Lung microvascular endothelial cell (primary cell): ENCODE data around the gene RNF175. TPM values are rescaled to one million over a fixed set of nuclear protein-coding genes. Genes with fewer than 3 reads are reported as not detected.

Source experiments
- DNase-seq, 2 donors: peaks; one replicate each; pipeline versions ENCODE4 v3.0.0 to v3.0.0-alpha.2; 2010; ENCODE audit warnings: low read depth in 2 of 2
- total RNA-seq: library from RNA; depleted of rRNA; stranded (reverse); fragments of >200 nt; gene quantifications from 2 replicates; pipeline ENCODE4 v1.2.1, GENCODE V29; 2014

The RNF175 gene
- total RNA-seq, 1 donor from 2014 or later, result 0.20 TPM

DNA sequence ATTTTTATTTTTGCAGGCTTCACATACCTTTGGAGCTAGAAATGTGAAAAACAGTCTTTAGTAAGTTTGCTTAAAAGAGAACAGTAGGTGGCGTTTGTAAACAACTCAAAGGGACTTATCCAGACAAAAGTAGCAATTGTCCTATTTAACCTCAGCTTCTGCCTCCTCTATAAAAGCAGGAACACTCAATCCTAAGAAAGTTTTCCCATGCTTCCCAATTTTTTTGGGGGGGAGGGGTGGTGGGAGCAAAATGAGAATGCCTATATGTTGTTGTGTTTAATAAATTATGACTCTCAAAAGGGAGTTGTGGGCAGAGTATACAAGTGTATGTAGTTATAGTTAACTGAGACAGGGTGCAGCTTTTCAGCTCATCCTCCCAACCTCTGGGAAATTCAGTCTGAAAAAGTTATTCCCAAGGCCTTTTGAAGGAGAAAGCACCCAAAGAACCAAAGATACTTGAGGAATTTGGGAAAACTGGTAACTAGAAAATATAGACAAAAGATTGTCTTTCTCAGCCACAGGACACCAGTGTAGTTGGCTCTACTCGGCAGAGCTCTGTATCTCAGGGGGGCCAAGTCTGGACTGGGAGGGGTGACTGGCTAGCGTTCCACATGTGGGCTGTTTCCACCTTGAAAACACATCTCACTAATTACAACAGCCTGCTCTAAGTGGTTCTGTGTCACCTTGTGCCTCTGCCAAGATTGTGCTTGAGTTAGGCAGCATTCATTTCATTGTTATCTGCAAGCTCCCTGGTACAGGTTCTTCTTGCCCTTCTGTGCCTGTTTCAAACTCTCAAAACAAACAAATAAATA lies 26.3 kb upstream of the RNF175 start:
- DNase-seq, result peak; percentile 23 to 27

DNA sequence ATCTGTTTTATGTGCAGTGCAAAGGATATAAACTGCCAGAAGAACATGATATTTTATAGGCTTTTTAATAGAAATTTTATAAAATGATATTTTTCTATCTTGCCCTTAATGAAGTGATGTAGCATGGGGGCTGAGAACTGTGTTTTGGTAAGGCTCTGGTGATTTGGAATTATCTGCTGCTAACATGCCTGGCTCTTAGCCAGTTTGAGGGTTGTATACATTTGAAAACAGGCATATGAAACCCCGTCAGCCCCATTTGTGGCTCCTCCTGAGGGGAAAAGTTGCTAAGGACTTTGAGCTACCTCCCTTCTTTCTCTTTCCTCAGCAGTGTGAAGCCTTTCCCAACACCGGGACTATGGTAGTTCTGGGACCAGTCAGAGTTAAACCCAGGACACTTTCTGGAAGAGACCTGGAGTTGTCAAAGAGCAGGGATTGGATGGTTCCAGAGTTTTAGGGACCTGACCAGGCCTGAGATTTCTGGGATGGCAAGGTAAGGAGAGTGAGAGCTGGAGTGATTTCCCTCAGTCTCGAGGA lies 24.4 kb upstream of the RNF175 start:
- DNase-seq, result no peak

DNA sequence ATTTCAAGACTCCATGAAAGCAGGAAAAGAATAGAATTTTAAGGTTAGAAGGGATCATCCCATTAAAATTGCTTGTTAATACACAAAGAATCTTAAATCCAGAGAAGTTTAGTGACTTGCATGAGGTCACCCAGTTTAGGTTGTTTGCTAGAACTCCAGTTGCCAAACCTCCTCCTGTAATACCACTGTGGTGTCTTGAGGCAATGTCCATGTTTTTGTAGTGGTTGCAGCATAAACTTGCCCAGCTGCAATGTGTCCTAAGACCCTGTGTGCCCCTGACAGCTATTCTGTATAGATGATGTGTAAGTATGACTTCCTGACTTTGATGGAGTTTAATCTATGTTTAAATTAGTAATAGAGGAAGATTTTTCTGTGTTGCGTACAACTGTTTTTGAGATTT lies 22.8 kb upstream of the RNF175 start:
- no peak for DNase-seq

DNA sequence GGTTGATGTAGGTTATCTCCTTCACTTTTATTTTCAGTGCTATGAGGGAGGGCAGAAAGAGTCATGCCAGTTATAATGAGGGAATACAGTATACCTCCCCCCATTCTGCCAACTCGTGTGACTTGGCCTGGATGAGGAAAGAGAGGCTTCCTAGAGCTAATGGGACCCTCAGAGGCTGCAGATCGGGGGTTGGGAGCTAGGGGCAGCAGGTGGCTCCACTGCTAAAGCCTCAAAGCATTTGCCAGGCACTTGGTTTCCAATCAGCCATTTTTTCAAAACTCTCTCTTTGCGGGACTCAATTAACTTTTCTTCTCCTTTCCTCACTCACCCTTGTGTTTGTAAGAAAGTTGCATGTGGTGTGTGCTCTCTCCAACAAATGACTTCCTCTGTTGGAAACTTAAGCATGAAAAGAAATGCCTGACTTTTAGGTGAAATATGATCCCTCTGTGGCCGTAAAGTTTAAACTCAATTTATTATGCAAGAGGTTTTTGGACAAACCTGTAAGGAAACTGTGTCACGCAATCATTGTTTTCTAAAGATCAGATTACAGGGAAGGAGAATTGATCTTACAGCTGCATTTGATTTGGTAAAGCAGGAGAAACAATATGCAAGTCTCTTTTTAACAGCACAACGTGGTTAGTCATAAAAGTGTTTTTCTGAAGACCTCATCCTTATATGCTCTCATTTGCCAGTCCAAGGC lies 22.0 kb upstream of the RNF175 start:
- DNase-seq, result no peak

DNA sequence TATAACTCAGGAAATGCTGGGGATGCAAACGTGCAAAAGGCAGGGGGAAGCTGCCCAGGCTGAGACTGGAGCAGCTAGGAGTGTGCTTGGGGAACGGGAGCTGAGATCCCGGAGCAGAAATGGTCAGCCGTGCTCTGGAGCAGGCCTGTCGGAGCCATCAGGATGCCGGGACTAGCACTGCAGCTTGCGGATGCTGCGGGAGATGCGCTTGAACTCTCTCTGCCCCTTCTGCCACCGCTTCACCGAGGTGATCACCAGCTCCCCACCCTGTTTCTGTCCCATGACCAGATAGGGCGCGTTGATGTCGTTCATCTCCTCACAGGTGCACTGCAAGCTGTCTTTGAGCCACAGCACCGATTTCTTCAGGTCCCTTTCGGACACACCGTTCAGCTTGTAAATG lies 21.5 kb upstream of the RNF175 start:
- no peak for DNase-seq

DNA sequence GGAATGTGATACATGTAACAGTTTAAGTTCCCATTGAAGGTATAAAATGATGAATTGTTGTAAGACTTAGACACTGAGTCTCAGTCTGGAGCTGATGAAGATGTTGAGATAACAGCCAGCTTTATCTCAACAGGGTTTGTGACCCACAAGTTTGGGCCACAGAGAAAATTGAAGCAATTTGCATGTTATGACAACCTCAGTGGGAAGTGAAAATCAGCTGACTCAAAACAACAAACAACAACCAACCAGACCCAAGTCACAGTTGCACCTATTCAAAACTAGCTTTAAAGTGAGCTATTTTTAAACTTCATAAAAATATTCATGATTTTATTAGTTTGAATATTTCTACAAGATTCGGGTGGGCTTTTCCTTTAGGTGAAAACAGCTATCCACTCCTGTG lies 21.1 kb upstream of the RNF175 start:
- DNase-seq, result no peak

DNA sequence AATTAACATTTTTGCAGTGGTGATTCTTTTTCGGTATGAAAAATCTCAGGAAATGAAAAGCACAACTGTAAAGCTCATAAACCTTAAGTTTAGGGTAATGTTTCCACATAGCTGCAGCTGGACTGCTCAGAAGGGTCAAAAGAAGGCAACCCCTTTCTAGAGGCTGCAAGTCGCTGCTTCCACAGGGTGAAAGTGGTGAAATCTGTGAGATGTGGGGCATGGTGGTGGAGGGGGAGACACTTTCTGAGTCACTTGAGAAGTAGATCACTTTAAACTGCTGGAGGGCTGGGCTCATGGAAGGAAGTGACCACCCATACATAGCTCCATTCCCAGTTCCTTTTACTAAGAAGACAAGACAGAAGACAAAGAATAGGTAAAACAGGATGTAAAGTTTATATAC lies 20.4 kb upstream of the RNF175 start:
- DNase-seq, result no peak

DNA sequence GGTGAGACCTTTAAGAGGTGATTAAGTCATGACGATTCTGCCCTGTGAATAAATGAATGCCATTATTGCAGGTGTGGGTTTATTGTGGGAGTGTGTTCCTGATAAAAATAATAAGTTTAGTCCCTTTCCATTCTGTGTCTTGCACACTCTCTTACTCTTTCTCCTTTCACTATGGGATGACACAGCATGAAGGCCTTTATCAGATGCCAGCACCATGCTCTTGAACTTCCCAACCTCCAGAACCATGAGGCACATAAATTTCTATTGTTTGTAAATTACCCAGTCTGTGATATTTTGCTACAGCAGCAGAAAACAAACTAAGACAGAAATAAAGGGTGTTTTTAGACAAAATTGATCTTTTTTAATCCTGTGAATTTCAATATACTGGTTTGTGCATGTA lies 18.6 kb upstream of the RNF175 start:
- no peak for DNase-seq

DNA sequence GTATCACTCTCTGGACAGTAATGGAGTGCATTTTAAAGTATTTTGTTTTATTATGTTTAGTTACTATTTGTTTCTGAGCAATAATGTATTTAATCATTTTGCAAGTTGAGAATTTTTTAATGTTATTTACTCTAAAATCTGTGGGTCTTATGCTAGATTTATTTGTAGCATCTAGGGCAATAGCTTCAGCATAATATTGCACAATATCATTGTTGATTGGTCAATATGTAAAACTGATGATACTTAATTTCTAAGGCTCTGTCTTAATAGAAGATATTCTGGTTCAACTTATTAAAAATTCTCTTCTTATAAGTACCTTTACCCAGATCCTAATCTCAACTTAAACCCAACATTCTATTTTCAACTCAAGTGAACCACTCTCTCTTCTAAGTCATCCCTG lies 17.6 kb upstream of the RNF175 start:
- DNase-seq, result no peak

DNA sequence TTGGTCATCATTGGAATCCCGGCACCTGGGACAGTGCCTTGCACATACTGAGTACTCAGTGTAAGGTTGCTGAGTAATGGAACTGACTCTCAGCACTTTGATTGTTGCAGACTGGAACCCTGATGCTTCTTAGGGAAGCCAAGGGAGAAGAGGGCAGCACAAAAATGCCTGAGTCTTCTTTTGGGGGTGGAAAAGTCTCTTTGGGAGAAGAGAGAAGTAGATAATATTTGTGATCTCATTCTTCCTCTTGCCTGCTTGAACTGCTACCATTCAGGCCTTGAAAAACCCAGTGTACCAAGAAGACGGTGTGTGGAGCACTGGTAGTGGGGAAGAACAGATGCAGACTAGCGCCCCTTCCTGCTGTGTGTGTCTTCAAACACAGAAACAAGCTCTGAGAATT lies 16.8 kb upstream of the RNF175 start:
- DNase-seq, result no peak

DNA sequence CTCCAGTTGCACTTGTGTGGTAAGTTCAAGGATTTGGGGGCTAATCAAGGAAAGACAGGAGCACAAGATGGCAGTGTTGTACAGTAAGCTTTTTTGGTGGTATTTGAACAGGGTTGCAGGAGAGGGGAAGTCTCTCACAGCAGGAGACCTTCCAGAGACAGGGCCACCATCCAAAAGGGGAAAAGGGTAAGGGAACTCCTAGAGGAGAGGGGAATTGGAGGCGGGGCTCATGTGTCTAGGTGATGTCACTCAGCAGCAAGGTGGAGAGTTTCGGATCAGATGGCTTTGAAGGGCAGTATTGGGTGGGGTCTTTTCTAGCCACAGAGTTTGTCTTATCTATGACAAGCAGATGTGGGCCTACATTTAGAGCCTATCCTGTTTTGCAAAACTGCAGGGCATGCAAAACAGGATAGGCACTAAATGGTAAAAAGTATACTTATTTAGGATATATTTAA lies 13.4 kb upstream of the RNF175 start:
- no peak for DNase-seq

DNA sequence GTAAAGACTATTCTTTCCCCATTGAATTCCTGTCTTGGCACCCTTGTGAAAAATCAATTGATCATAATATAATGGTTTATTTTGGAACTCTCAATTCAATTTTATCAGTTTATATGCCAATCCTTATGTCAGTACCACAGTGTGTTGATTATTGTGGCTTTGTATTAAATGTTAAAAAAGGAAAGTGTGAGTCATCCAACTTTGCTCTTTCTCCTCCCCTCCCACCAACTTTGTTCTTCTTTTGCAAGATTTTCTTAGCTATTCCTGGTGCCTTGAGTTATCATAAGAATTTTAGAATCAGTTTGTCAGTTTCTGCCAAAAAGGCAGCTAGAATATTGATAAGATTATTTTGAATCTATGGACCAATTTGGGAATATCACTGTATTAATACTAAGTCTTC lies 11.2 kb upstream of the RNF175 start:
- no peak for DNase-seq

DNA sequence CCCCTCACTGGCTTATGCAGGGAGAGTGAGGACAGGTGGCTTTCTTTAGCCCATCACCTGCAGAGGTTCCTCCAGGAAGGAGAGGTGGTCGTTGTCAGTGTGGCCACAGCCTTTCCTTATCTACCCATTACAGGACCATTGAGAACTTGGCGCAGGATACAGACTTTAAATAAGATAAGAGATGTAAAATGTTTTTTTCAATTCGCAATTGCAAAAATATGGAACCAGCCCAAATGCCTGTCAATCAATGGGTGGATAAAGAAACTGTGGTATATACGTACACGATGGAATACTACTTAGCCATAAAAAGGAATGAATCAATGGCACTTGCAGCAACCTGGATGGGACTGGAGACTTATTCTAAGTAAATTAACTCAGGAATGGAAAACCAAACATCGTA lies 6.9 kb upstream of the RNF175 start:
- DNase-seq, result no peak

DNA sequence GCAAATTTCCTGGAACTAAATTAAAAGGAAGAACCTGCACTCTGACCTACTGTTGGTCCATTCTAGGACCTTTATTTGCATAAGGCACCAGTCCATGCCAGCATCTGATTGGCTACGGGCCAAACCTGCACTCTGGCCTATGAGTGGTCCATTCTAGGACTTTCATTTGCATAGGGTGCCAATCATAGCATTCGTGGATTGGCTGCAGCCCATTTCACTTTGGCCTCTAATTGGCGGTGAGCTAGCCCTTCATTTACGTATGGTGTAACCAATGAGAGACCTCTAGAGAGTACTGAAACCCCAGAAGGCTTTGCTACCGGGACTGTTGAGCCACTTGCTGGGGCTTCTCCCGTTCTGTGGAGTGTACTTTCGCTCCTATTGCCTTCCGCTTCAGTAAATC lies 6.1 kb upstream of the RNF175 start:
- no peak for DNase-seq

DNA sequence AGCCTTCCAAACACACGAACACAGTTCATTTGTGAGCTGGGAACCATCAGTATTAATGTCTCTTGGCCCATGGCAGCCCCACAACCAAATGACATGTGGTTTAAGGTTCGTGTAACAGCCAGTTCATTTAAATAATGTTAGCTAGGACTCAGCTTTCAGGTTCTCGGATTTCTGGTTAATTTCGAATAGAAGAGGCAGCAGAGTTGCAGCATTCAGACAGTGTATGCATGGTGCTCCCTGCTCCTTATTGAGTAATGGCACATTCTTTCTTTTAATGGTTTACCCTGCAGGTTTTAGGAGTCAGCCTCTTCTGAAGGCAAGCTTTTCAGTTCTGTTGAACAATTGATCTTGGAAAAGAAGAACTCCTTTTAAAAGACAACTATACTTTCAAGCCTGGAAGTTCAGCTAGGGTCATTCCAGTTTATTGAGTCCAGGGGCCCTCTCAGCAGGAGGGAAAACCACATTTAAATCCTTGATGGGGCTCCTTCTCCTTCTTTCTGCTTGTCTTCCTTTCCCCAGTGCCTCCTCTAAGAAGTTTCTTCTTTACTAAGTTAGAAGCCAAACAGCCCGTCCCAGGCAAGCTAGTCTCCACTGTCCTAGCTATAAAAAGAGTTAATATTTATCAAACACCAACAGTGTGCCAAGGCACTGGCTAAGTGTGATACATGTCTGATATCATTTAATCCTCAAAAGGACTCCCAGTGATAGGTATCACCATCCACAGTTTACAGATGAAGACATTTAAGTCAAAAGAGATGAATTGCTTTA lies 5.0 kb upstream of the RNF175 start:
- DNase-seq, result no peak

DNA sequence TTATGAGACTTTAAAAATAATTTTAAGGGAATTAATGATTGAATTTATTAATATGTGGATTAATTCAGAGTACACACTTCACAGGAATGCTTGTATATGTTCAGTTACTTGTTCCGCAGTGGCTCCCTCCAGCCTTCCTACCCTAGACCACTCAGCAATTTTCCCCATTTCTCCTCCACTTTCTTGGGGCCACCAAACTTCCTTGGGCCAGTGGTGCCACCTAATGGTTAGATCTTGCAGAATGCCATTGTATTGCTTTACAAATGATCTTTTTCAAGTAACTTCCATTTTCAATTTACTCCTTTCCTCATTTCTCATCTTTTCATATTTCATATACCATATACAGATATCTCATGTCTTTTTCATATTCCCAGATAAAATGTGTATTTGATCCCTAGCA lies 3.6 kb upstream of the RNF175 start:
- DNase-seq, result no peak

DNA sequence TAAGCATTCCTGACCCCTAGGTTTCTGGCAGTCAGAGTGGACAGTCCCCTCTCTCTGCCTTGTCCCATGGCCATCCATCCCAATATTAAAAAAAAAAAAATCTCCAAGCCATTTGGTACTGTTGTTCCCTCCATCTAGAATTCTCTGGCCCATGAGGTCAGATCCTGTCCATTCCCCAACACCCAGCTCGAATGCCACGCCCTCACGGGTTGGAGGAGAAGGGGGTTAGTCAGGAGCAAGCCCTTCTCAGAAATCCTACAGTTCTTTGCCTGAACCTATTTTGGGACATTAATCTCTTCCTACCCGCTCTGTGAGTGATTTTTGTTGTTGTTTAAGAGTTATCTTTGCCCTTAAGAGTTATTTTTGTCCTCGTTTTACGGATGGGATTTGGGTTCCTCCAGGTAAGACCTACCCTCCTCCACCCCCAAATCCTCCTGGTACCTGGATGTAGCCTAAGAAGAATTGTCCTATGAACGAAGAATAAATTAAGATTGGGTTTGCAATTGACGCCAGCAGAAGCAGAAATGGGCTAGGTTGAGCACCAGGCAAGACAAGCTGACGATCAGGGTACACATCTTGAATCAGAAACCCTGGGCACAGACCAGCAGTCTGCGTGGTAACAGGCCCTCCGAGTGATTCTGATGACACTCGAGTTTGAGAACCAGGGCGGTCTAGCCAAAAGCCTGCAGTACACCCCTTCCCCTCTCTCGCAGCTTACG lies 977 bp downstream of the RNF175 start:
- DNase-seq, result no peak

DNA sequence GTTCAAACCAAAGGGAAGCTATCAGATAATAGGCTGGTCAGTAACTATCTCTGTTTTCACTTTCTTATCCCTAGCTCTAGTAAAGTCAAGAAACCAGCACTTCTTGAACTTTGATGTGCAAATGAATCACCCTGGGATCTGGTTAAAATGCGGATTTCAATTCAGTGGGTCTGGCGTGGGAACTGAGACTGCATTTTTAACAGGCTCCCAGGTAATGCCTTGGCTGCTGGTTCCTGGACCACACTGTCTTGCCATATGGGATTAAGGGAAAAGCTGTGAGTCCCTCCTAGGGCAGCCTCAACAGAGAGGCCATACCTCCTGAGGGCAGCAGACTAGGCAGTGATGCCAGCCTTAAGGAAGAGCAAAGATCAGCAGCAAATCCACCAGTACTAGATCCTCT lies 1.7 kb downstream of the RNF175 start:
- no peak for DNase-seq

DNA sequence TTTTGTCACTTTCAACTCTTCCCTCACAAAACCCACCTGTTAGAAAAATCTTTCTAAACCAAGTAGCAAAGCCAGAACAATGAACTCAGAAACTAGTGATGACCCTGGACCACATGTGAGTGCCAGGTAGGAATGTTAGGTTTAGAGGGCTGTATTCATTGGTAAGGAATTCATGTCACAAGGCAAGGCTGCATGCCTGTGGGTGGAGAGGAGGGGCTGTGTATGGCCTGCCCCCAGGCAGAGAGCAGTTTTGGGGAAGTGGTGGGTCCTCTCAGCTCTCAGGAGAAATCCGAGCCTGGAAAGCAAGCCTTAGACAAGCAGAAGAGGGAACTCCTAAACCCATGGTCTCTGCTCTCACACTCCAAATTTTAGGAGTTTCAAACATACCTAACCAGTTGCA lies 2.4 kb downstream of the RNF175 start:
- no peak for DNase-seq

DNA sequence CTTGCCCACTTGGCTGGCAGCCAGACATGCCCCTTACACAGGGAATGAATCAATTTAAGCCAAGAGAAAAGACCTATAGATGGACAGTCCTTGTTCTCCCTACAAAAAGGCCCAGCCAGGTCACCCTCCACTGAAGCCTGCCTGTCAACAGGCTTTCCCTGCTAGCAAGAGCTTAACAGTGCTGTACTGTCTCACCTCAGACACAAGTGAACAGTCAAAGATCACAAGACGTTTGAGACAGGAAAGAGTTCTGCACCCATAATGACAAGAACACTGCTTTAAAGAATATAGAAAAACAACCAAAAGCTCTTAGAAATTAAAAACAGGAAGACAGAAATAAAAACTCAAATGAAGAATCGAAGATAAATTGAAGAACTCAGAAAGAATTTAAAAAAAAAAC lies 4.6 kb downstream of the RNF175 start:
- no peak for DNase-seq

DNA sequence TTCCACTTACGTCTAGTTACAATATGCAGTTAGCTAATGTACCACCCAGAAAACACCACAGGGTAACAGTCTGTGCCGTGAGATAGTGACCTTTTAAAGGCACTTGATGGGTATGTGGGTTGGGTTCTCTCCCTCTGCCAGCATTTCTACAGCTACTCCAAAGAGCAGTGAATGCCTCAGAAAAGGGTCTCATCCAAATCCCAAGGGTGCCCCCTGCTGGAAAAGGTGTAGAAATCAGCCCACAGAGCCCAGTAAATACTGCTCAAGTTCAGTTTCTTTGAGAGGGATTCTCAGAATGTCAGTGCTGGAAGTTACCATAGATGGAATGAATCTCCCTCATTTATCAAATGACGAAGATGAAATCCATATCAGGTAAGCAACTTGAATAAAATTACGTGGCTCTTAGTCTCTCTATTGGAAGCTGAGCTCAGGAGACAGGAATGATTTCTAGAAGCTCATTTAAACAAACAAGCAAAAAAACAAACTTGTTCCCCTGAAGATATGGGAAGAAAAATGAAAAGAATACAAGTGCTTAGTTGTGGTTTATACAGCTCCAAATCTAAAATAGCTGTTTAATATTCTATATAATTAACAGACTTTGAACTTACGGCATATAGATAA lies 9.5 kb downstream of the RNF175 start:
- peak; percentile 76 to 78 for DNase-seq
